GM20000 (cell line): Measurements from ENCODE around the gene GDPD5.
A peak's percentile ranks its signal among the peaks of the same experiment; 100 is the strongest.

Source experiments
- DNase-seq: peaks from one replicate; pipeline ENCODE4 v3.0.0; 2012; ENCODE audit warnings: low spot score
- CTCF ChIP-seq: IDR thresholded peaks from 2 replicates; pipeline ENCODE4 v1.5.1; 2012; ENCODE audit warnings: mild to moderate bottlenecking, control low read depth; ENCODE audit errors: extremely low read depth, missing control alignments

Gene GDPD5

GRCh38 chr11:75427181-75427580 is 98.6 kb downstream of the GDPD5 start:
- DNase-seq, result no peak
- TF ChIP-seq CTCF, result no peak

GRCh38 chr11:75426720-75427086 is 99.0 kb downstream of the GDPD5 start:
- TF ChIP-seq CTCF, result no peak
- DNase-seq, result no peak

- DNase-seq, result peak; percentile 52
- TF ChIP-seq CTCF, result no peak
Observed at GRCh38 chr11:75425422-75425821, 100.3 kb downstream of the GDPD5 start.

- no peak for TF ChIP-seq CTCF
- DNase-seq, result no peak
Observed at GRCh38 chr11:75424396-75424795, 101.3 kb downstream of the GDPD5 start.

- no peak for TF ChIP-seq CTCF
- DNase-seq, result no peak
Observed at GRCh38 chr11:75423721-75424120, 102.0 kb downstream of the GDPD5 start.

GRCh38 chr11:75422248-75423231 is 103.2 kb downstream of the GDPD5 start:
- DNase-seq, result no peak
- no peak for TF ChIP-seq CTCF

GRCh38 chr11:75421902-75422247 is 103.9 kb downstream of the GDPD5 start:
- DNase-seq, result no peak
- no peak for TF ChIP-seq CTCF
